Choroid plexus epithelial cell (primary cell): ENCODE results near the gene TTC7B.

Source experiments
- DNase-seq: peaks from one replicate; pipeline ENCODE4 v3.0.0-alpha.2; 2010; ENCODE audit warnings: low read depth
- H3K4me3 ChIP-seq: 2 replicates; pipeline ENCODE4 v1.5.1; 2011; ENCODE audit warnings: low read depth, mild to moderate bottlenecking, control low read depth, low read length, moderate library complexity
- TF ChIP-seq, protein P1 (sequence below): conservative IDR thresholded peaks from 2 replicates; pipeline ENCODE4 v1.5.1; 2011; ENCODE audit warnings: low read depth, mild to moderate bottlenecking, control low read depth, inconsistent platforms, low read length, moderate library complexity

The TTC7B gene

DNA sequence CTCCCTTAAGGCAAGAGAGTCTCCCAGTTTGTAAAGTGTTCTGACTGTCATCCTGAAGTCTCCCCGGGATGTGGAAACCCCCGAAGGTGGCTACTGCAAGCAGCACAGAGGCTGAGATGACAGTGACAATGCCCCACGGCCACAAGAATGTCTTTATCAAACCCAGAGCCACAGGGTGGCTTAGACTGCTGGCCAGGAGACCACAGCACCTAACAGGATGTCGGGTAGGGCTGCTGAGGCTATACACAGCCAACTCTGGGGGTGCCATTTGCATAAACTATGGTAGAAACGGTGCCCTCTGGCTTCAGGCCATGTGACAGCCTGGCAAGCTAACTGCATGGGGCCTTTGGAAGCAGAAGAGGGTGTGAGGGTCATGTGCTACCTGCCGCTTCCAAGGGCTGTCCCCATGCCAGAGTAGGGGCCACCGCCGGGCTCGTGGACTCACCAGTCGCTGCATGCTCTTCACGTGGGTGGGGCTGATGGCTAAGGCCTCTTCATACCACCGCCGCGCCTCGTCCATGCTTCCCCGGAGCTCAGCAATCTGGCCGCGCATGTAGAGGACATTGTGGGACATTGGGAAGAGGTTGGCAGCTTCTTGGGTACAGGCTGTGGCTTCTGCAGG is 238.5 kb downstream of the TTC7B start:
- no peak overlapping the region for H3K4me3 ChIP-seq
- TF ChIP-seq, protein P1, sequence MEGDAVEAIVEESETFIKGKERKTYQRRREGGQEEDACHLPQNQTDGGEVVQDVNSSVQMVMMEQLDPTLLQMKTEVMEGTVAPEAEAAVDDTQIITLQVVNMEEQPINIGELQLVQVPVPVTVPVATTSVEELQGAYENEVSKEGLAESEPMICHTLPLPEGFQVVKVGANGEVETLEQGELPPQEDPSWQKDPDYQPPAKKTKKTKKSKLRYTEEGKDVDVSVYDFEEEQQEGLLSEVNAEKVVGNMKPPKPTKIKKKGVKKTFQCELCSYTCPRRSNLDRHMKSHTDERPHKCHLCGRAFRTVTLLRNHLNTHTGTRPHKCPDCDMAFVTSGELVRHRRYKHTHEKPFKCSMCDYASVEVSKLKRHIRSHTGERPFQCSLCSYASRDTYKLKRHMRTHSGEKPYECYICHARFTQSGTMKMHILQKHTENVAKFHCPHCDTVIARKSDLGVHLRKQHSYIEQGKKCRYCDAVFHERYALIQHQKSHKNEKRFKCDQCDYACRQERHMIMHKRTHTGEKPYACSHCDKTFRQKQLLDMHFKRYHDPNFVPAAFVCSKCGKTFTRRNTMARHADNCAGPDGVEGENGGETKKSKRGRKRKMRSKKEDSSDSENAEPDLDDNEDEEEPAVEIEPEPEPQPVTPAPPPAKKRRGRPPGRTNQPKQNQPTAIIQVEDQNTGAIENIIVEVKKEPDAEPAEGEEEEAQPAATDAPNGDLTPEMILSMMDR, result no peak
- no peak for DNase-seq

DNA sequence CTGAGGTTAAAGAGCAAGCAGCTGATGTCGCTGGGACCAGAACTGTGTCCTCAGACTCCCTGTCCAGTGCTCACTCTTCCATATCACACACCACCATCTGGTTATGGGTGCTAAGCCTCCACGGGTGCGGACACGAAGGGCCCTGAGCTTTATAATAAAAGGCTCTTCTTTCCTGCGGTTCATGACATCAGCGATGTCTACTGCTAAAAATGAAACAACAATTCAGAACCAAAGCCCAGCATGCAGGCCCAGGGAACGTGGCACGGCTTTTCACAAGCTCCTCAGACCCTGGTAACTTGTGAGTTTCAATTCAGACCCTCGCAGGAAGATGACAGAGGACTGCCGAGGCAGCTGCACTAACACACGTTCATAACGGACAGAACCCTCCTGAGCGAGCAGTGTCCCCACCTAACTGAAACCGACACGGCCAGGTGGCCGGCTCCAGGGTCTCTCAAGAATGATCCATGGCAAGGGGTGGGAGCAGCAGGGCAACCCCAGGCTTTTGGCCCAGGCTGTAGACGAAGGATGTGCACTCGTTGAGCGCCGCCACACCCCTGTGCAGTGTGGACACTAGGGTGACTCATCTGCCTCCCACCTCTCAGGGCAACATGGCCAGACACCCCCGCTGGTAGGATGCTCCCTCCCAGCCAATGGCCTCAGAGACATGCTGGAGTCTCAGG is 239.1 kb downstream of the TTC7B start:
- no peak overlapping the region for H3K4me3 ChIP-seq

DNA sequence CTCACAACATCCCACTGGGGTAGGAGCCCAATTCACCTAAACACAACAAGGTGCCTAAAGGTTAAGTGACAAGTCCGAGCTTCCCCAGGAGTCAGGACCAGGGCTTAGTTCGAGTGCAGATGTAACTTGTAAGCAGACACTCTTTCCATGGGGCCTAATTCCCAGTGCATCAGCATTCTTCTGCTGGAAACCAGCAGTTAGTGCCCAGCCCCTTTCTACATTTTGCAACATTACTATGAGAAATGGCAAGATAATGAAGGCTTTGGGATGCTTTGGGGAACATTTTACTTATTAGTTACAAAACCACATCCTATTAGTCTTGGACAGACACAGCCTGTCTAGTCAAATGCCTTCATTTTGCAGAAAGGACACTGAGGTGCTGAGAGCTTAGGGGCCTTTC is 239.6 kb downstream of the TTC7B start:
- TF ChIP-seq, protein P1, result no peak
- H3K4me3 ChIP-seq, result no peak overlapping the region
- peak; percentile 63 for DNase-seq

More for the DNA sequence above, 239.1 kb downstream of the TTC7B start:
- DNase-seq, result no peak
- TF ChIP-seq, protein P1, result no peak

DNA sequence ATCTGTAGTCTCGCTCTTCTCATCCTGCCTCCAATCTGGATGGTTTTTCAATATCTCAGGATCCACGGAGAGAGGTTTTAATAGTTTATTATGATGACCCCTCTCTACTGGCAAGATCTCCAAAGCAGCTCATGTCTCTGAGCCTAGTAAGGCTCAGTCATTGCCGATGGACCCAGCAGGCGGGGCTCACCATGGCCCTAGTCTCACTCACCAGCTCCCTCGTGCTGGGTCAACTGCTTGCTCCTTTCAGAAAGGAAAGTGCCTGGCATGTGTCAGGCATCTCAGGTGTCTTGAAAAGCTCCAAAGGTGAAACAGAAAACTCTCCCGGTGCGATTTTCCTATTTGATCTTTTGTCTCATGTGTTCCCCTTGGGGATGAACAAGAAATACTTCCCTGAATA is 240.4 kb downstream of the TTC7B start:
- H3K4me3 ChIP-seq, result no peak overlapping the region
- no peak for DNase-seq
- TF ChIP-seq, protein P1, result no peak

DNA sequence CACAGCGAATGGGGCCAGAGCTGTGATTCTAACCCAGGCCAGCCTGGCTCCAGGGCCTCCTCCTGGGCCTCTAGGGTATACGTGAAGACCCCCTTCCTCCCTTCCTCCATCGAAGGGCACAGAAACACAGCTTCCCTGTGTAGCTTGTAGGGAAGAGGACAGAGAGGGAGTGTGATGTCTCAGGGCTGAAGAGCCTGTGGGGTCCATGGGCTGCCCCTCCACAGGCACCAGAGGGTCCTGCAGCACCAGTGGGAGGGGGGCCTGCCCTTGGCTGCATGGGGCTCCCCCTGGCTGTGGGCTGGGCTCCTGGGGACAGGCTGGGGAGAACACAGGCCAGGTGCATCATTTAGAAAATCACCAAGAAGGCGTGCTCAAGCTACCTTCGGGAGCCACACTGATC is 240.9 kb downstream of the TTC7B start:
- no peak for DNase-seq
- TF ChIP-seq, protein P1, result no peak
- H3K4me3 ChIP-seq, result no peak overlapping the region

DNA sequence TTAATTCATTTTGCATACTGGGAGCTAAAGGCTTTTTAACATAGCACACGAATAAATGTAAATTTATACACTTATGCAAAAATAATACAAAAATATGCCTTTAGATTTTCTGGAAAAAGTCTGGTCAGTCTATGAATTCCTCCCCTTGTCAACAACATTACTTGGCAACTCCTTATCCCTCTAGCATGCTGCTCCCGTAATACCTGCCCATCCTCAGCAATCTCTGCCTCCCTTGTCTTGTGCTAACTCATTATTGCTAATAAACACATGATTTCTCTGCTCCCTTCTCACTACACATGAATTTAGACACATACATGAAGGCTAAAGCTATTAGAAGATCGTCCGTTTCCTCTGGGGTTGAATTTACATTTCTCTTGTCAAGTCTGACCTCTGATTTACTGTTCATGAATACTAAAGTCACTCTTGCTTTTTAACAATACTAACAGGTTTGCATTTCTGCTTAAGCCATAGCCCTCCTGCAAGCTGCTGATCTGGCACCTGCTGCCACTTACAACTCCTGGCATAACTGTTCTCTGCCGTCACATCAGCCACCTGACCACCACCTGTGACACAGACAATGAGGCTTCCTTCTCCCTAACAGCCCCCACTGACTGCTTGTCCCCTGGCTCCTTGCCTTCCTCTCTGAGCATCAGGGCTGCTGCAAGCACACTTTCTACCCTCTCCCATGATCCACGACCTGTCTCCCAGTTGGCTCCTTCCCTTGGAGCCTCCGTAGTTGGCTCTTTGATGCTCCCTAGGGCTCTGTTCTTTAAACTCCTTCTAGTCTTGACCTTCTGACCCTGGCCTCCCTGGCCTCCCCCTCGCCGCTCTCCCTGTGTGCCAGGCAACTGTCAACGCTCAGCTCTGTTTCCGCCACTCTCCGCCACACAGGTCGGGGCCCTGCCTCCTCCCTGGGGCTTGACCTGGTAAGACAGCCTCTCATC is 241.8 kb downstream of the TTC7B start:
- TF ChIP-seq, protein P1, result no peak
- DNase-seq, result no peak
- H3K4me3 ChIP-seq, result no peak overlapping the region
